Lower leg skin (tissue), 4 donors: ENCODE measurements around the gene GJC2. TPM values are rescaled to one million over a fixed set of nuclear protein-coding genes. Genes with fewer than 3 reads are reported as not detected.
"Not testable (repeated sequence)": the region's sequence is repeated elsewhere in the genome, so short reads cannot be mapped to it uniquely, and the experiment has no call there.

Experiments used
- DNase-seq, 2 donors: peaks; one replicate each; pipeline ENCODE4 v3.0.0-alpha.2; 2019; ENCODE audit warnings: low spot score in 2 of 2
- H3K4me3 ChIP-seq: fragments of 200-600 bp; sonication (generic); 2 replicates; pipeline ENCODE4 v1.5.1; 2017; ENCODE audit warnings: mild to moderate bottlenecking, low read depth; ENCODE audit not compliant: poor library complexity, severe bottlenecking
- CTCF ChIP-seq, 3 donors: fragments of 450-650 bp; IDR thresholded peaks; one replicate each; pipeline ENCODE4 v1.5.1; 2016; ENCODE audit warnings: antibody characterized with exemption in 3 of 3, mild to moderate bottlenecking in 3 of 3, moderate library complexity in 2 of 3
- POLR2A ChIP-seq, 2 donors: fragments of 450-650 bp; IDR thresholded peaks; one replicate each; pipeline ENCODE4 v1.6.1; 2016 to 2017; ENCODE audit warnings: antibody characterized with exemption in 2 of 2, mild to moderate bottlenecking in 1 of 2, moderate library complexity in 1 of 2
- WGBS, 2 donors: methylation state at CpG; one replicate each; pipeline ENCODE4 v1.1.5; 2018; 5-methylcytosine and 5-hydroxymethylcytosine counted together
- intact Hi-C: fragments of 100-400 bp; cut with DNase I; formaldehyde crosslinking; loops from one replicate; pipeline ENCODE4 v1.15.0; 2023; ENCODE audit warnings: low total_unique reads
- total RNA-seq, 4 donors: library from RNA; depleted of rRNA; stranded (reverse); fragments of >200 nt; gene quantifications; one replicate each; pipeline ENCODE4 v1.1.0, GENCODE V29; 2016

GJC2 gene
- total RNA-seq, 4 donors from 2014 or later, result 1.3 to 3.3 (median 2.6) TPM

GRCh38 chr1:228182296-228183030, 32.7 kb downstream of the GJC2 start:
- intact Hi-C loops, result no loop called here
- no peak overlapping the region for H3K4me3 ChIP-seq
- peak in 1 of 2 donors; percentile 64 for DNase-seq
- WGBS, 2 donors, result 88 to 89% methylated on average over 27 to 28 of the region's 32 CpGs
- TF ChIP-seq CTCF (IDR thresholded peaks at IDR 0.05), result no peak
- TF ChIP-seq POLR2A (IDR thresholded peaks at IDR 0.05), result no peak

- intact Hi-C loops, result no loop called here
- H3K4me3 ChIP-seq, result no peak overlapping the region
- TF ChIP-seq CTCF (IDR thresholded peaks at IDR 0.05) (no peak), POLR2A (IDR thresholded peaks at IDR 0.05) (no peak)
- 85 to 89% methylated on average over 7 of the region's 7 CpGs for WGBS, 2 donors
- peak in 1 of 2 donors; percentile 26 for DNase-seq
Observed at GRCh38 chr1:228184152-228184551, 34.4 kb downstream of the GJC2 start.

GRCh38 chr1:228185641-228185965, 35.9 kb downstream of the GJC2 start:
- peak in 1 of 2 donors; percentile 68 for DNase-seq
- 55 to 67% methylated on average over 11 of the region's 11 CpGs for WGBS, 2 donors
- TF ChIP-seq CTCF (IDR thresholded peaks at IDR 0.05), result no peak
- no peak for TF ChIP-seq POLR2A (IDR thresholded peaks at IDR 0.05)
- H3K4me3 ChIP-seq, result no peak overlapping the region
- intact Hi-C loops, result no loop called here

GRCh38 chr1:228188249-228188648, 38.5 kb downstream of the GJC2 start:
- DNase-seq, H3K4me3 ChIP-seq, intact Hi-C loops: not testable (repeated sequence)
- 83 to 85% methylated on average over 2 of the region's 2 CpGs for WGBS, 2 donors

- no peak overlapping the region for H3K4me3 ChIP-seq
- TF ChIP-seq CTCF (IDR thresholded peaks at IDR 0.05), result no peak
- peak in 1 of 2 donors; percentile 34 for DNase-seq
- intact Hi-C loops, result no loop called here
- 73 to 80% methylated on average over 13 to 14 of the region's 14 CpGs for WGBS, 2 donors
Observed at GRCh38 chr1:228190182-228190581, 40.5 kb downstream of the GJC2 start.

GRCh38 chr1:228190778-228191177, 41.0 kb downstream of the GJC2 start:
- TF ChIP-seq CTCF (IDR thresholded peaks at IDR 0.05) (no peak), POLR2A (IDR thresholded peaks at IDR 0.05) (no peak)
- WGBS, 2 donors, result 88% methylated on average over 5 of the region's 5 CpGs
- no peak overlapping the region for H3K4me3 ChIP-seq
- intact Hi-C loops, result no loop called here
- DNase-seq, result peak in 1 of 2 donors; percentile 18
